Liver (tissue), 9 donors: Measurements from ENCODE around the gene CDCA8. TPM values are rescaled to one million over a fixed set of nuclear protein-coding genes. Genes with fewer than 3 reads are reported as not detected.

ENCODE experiments used
- DNase-seq: peaks from one replicate; pipeline ENCODE4 v3.0.0-alpha.2; 2017; ENCODE audit warnings: low spot score
- H3K27ac ChIP-seq, 2 donors: one replicate each; pipeline ENCODE4 v1.7.0; 2013; ENCODE audit warnings: inconsistent platforms in 2 of 2, low read length in 2 of 2, control low read depth in 1 of 2, low read depth in 1 of 2, mild to moderate bottlenecking in 1 of 2
- H3K27me3 ChIP-seq, 4 donors: one replicate each; pipeline versions ENCODE4 v1.6.1 to v1.7.0; 2013; ENCODE audit warnings: low read length in 3 of 4, inconsistent platforms in 1 of 4, mild to moderate bottlenecking in 1 of 4, moderate library complexity in 1 of 4; ENCODE audit not compliant: control insufficient read depth in 4 of 4, insufficient read depth in 4 of 4
- H3K36me3 ChIP-seq, 4 donors: one replicate each; pipeline versions ENCODE4 v1.6.1 to v1.7.0; 2013; ENCODE audit warnings: low read length in 3 of 4, mild to moderate bottlenecking in 3 of 4, low read depth in 1 of 4, moderate library complexity in 1 of 4; ENCODE audit not compliant: control insufficient read depth in 4 of 4, insufficient read depth in 3 of 4
- H3K4me1 ChIP-seq, 4 donors: one replicate each; pipeline versions ENCODE4 v1.6.1 to v1.7.0; 2013; ENCODE audit warnings: low read length in 3 of 4, mild to moderate bottlenecking in 3 of 4, moderate library complexity in 1 of 4; ENCODE audit not compliant: control insufficient read depth in 4 of 4, insufficient read depth in 4 of 4
- H3K4me3 ChIP-seq, 3 donors: one replicate each; pipeline versions ENCODE4 v1.6.1 to v1.7.0; 2013; ENCODE audit warnings: low read length in 3 of 3, control low read depth in 1 of 3, low read depth in 1 of 3, mild to moderate bottlenecking in 1 of 3
- H3K9ac ChIP-seq, 2 donors: one replicate each; pipeline ENCODE4 v1.7.0; 2013; ENCODE audit warnings: low read length in 2 of 2, mild to moderate bottlenecking in 2 of 2, moderate library complexity in 2 of 2, control low read depth in 1 of 2, low read depth in 1 of 2
- H3K9me3 ChIP-seq, 4 donors: one replicate each; pipeline versions ENCODE4 v1.6.1 to v1.7.0; 2013; ENCODE audit warnings: low read length in 3 of 4; ENCODE audit not compliant: control insufficient read depth in 4 of 4
- ATF3 ChIP-seq: IDR thresholded peaks from 2 replicates; pipeline ENCODE4 v1.6.1; 2016; ENCODE audit warnings: antibody characterized with exemption
- FOXA1 ChIP-seq: IDR thresholded peaks from 2 replicates; pipeline ENCODE4 v1.6.1; 2016; ENCODE audit warnings: antibody characterized with exemption
- FOXA2 ChIP-seq: IDR thresholded peaks from 2 replicates; pipeline ENCODE4 v1.6.1; 2016; ENCODE audit warnings: antibody characterized with exemption
- GABPA ChIP-seq, 2 donors: IDR thresholded peaks in 1 of 2; conservative IDR thresholded peaks in 1 of 2; 2 replicates each; pipeline ENCODE4 v1.6.1; 2016; ENCODE audit warnings: antibody characterized with exemption in 2 of 2, mild to moderate bottlenecking in 1 of 2, moderate library complexity in 1 of 2
- HNF4A ChIP-seq, 2 donors: conservative IDR thresholded peaks; 2 replicates each; pipeline ENCODE4 v1.6.1; 2016; ENCODE audit warnings: antibody characterized with exemption in 2 of 2, mild to moderate bottlenecking in 2 of 2
- HNF4G ChIP-seq: IDR thresholded peaks from 2 replicates; pipeline ENCODE4 v1.6.1; 2016; ENCODE audit warnings: antibody characterized with exemption
- JUND ChIP-seq, 2 donors: IDR thresholded peaks; 2 replicates each; pipeline ENCODE4 v1.6.1; 2016; ENCODE audit warnings: antibody characterized with exemption in 2 of 2
- MAX ChIP-seq: IDR thresholded peaks from 2 replicates; pipeline ENCODE4 v1.6.1; 2016; ENCODE audit warnings: antibody characterized with exemption
- RAD21 ChIP-seq, 2 donors: IDR thresholded peaks; 2 replicates each; pipeline ENCODE4 v1.6.1; 2016; ENCODE audit warnings: antibody characterized with exemption in 2 of 2, mild to moderate bottlenecking in 2 of 2
- REST ChIP-seq: IDR thresholded peaks from 2 replicates; pipeline ENCODE4 v1.6.1; 2016; ENCODE audit warnings: antibody characterized with exemption, mild to moderate bottlenecking
- RXRA ChIP-seq, 2 donors: IDR thresholded peaks; 2 replicates each; pipeline ENCODE4 v1.6.1; 2017 to 2018; ENCODE audit warnings: antibody characterized with exemption in 2 of 2, mild to moderate bottlenecking in 1 of 2
- TAF1 ChIP-seq: conservative IDR thresholded peaks from 2 replicates; pipeline ENCODE4 v1.6.1; 2016; ENCODE audit warnings: antibody characterized with exemption, mild to moderate bottlenecking
- YY1 ChIP-seq: IDR thresholded peaks from 2 replicates; pipeline ENCODE4 v1.6.1; 2016; ENCODE audit warnings: antibody characterized with exemption, mild to moderate bottlenecking
- WGBS: extraction: QIAGEN DNeasy Blood & Tissue Kit; methylation state at CpG from one replicate; pipeline ENCODE4 v1.1.7; 2013; 5-methylcytosine and 5-hydroxymethylcytosine counted together
- polyA plus RNA-seq, 2 donors: library from polyadenylated mRNA; stranded (reverse) in 1 of 2; unstranded in 1 of 2; fragments of 200-250 nt in 1 of 2; fragments of >200 nt in 1 of 2; fragmentation: Nextera tagmentation in 1 of 2; extraction: Ambion mirVana in 1 of 2; gene quantifications; one replicate each; pipeline versions ENCODE4 v1.2.1 to v1.2.3, GENCODE V29; 2013 to 2015
- total RNA-seq, 2 donors: library from RNA; depleted of rRNA; stranded (reverse); fragments of >200 nt; gene quantifications; one replicate each; pipeline ENCODE4 v1.2.3, GENCODE V29; 2014
- TF ChIP-seq, protein P1 (sequence below): fragments of 150-350 bp; IDR thresholded peaks from 2 replicates; pipeline ENCODE4 v1.5.1; 2017; ENCODE audit warnings: improper control_type of control experiment, low read depth, low read length; ENCODE audit not compliant: missing input control
- donor health status: healthy.
- donor health status: healthy.
- donor health status: healthy.
- donor health status: healthy.
- donor health status: healthy.

CDCA8 gene
- total and polyA plus RNA-seq, 4 donors = 0.25 to 16.5 (median 1.4) TPM

DNA sequence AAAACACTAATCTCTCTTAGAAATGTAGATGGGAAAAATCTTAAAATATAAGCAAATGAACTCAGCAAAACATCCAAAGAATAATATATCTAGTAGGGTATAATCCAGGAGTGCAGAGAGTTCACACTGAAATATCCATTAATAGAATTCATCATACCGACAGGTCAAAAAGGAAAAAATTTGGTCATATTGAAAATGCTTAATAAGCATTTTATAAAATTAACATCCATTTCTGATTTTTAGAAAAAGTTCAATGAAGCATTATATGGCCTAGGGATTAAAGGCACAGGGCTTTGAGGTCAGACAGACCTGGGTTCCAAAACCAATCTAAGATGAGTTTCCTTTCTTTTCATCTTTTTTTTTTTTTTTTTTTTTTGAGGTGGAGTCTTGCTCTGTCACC is 56.2 kb downstream of the CDCA8 start:
- Histone ChIP-seq H3K4me1 (peaks cover 0 to 4% (median 2%) of the 10 kb centered on the region in 4 donors), H3K9ac (no peak overlapping the region), H3K27me3 (peaks cover 5 to 7% (median 6%) of the 10 kb centered on the region in 4 donors), H3K9me3 (no peaks in the 10 kb centered on the region), H3K27ac (no peak overlapping the region), H3K4me3 (no peak overlapping the region), H3K36me3 (no peaks in the 10 kb centered on the region)
- TF ChIP-seq RAD21 (IDR thresholded peaks at IDR 0.05) (no peak), REST (no peak), FOXA1 (no peak), GABPA (IDR thresholded peaks at IDR 0.05 in 1 of 2, conservative IDR thresholded peaks at IDR 0.05 in 1 of 2) (no peak), HNF4A (conservative IDR thresholded peaks at IDR 0.05) (no peak), HNF4G (no peak), YY1 (no peak)
- no peak for DNase-seq
- 88% methylated on average over 1 of the region's 1 CpG for WGBS

DNA sequence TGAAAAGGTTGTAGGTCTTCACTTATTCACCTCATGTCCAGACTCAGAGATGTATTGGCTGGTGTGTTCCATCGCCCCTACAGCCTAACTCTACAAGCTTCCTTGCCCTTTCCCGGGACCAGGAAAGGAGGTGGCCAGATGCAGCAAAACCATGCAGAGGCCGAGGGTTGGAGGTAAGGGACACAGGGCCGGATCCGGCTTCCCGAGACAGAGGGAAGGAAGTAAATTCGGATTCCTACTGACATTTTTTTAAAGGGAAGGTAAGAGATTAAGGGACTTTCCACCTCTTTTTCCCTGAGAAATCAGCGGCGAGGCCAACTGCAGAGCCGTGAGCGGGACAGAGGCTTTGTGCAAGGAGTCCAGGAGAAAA is 59.9 kb downstream of the CDCA8 start:
- Histone ChIP-seq H3K4me1 (peaks cover 0 to 4% (median 2%) of the 10 kb centered on the region in 4 donors), H3K27me3 (peaks cover 5 to 7% (median 6%) of the 10 kb centered on the region in 4 donors), H3K27ac (no peak overlapping the region), H3K36me3 (no peaks in the 10 kb centered on the region), H3K9ac (no peak overlapping the region), H3K4me3 (peak overlapping the region in 1 of 3 donors; percentile 59), H3K9me3 (no peaks in the 10 kb centered on the region)
- TF ChIP-seq HNF4G = no peak
- TF ChIP-seq FOXA2 = no peak
- no peak for TF ChIP-seq MAX
- no peak for TF ChIP-seq JUND (IDR thresholded peaks at IDR 0.05)
- no peak for TF ChIP-seq ATF3
- no peak for TF ChIP-seq HNF4A (conservative IDR thresholded peaks at IDR 0.05)
- TF ChIP-seq RAD21 (IDR thresholded peaks at IDR 0.05) = no peak
- TF ChIP-seq, protein P1, sequence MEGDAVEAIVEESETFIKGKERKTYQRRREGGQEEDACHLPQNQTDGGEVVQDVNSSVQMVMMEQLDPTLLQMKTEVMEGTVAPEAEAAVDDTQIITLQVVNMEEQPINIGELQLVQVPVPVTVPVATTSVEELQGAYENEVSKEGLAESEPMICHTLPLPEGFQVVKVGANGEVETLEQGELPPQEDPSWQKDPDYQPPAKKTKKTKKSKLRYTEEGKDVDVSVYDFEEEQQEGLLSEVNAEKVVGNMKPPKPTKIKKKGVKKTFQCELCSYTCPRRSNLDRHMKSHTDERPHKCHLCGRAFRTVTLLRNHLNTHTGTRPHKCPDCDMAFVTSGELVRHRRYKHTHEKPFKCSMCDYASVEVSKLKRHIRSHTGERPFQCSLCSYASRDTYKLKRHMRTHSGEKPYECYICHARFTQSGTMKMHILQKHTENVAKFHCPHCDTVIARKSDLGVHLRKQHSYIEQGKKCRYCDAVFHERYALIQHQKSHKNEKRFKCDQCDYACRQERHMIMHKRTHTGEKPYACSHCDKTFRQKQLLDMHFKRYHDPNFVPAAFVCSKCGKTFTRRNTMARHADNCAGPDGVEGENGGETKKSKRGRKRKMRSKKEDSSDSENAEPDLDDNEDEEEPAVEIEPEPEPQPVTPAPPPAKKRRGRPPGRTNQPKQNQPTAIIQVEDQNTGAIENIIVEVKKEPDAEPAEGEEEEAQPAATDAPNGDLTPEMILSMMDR = no peak
- no peak for TF ChIP-seq REST
- TF ChIP-seq RXRA (IDR thresholded peaks at IDR 0.05) = no peak
- TF ChIP-seq TAF1 = no peak
- TF ChIP-seq FOXA1 = no peak
- TF ChIP-seq GABPA (IDR thresholded peaks at IDR 0.05 in 1 of 2, conservative IDR thresholded peaks at IDR 0.05 in 1 of 2) = no peak
- WGBS = 21% methylated on average over 11 of the region's 11 CpGs
- DNase-seq = no peak
